Natural killer cell (primary cell): ENCODE results near the gene UMOD. TPM values are rescaled to one million over a fixed set of nuclear protein-coding genes. Genes with fewer than 3 reads are reported as not detected.

ENCODE experiments used
- ATAC-seq, 3 donors: fragments of 150-1000 bp in 2 of 3; fragments of 200-7000 bp in 1 of 3; cut with Tn5 transposase; 1 replicate in 1 of 3; 2 replicates in 2 of 3; pipeline ENCODE4 v1.10.0; 2021; ENCODE audit warnings: mild to moderate bottlenecking in 2 of 3, moderate library complexity in 2 of 3
- DNase-seq, 2 donors: peaks; one replicate each; pipeline versions ENCODE4 v3.0.0 to v3.0.0-alpha.2; 2013 to 2021; ENCODE audit warnings: mixed read lengths in 1 of 2
- H3K27ac ChIP-seq: one replicate; pipeline ENCODE4 v1.5.1; 2013; ENCODE audit warnings: mild to moderate bottlenecking, low read length
- H3K27me3 ChIP-seq: one replicate; pipeline ENCODE4 v1.6.1; 2013; ENCODE audit warnings: low read length; ENCODE audit not compliant: control insufficient read depth, insufficient read depth
- H3K36me3 ChIP-seq: one replicate; pipeline ENCODE4 v1.6.1; 2013; ENCODE audit warnings: low read length; ENCODE audit not compliant: control insufficient read depth, insufficient read depth
- H3K4me1 ChIP-seq: one replicate; pipeline ENCODE4 v1.6.1; 2013; ENCODE audit warnings: low read length; ENCODE audit not compliant: control insufficient read depth, insufficient read depth
- H3K4me3 ChIP-seq: one replicate; pipeline ENCODE4 v1.5.1; 2013; ENCODE audit warnings: low read length
- H3K9me3 ChIP-seq: one replicate; pipeline ENCODE4 v1.6.1; 2013; ENCODE audit warnings: low read length; ENCODE audit not compliant: control insufficient read depth, insufficient read depth
- H3K27ac Mint-ChIP-seq, 2 donors: one replicate each; pipeline ENCODE4 v1.8.0; 2022; ENCODE audit warnings: mild to moderate bottlenecking in 2 of 2, mixed read lengths in 2 of 2, moderate library complexity in 1 of 2
- H3K27me3 Mint-ChIP-seq, 2 donors: one replicate each; pipeline ENCODE4 v1.8.0; 2022; ENCODE audit warnings: low read depth in 2 of 2, mixed read lengths in 2 of 2
- H3K36me3 Mint-ChIP-seq: one replicate; pipeline ENCODE4 v1.8.0; 2022; ENCODE audit warnings: mixed read lengths
- H3K4me1 Mint-ChIP-seq, 2 donors: one replicate each; pipeline ENCODE4 v1.8.0; 2022; ENCODE audit warnings: mixed read lengths in 2 of 2
- H3K4me3 Mint-ChIP-seq: one replicate; pipeline ENCODE4 v1.8.0; 2022; ENCODE audit warnings: mild to moderate bottlenecking, moderate library complexity, mixed read lengths
- H3K9me3 Mint-ChIP-seq, 2 donors: one replicate each; pipeline ENCODE4 v1.8.0; 2022; ENCODE audit warnings: mixed read lengths in 2 of 2
- WGBS: methylation state at CpG from one replicate; pipeline ENCODE4 v1.1.7; 2013; ENCODE audit warnings: missing lambda C conversion rate; ENCODE audit not compliant: insufficient coverage; 5-methylcytosine and 5-hydroxymethylcytosine counted together
- intact Hi-C: fragments of 100-400 bp; cut with micrococcal nuclease; formaldehyde crosslinking; loops from one replicate; pipeline ENCODE4 v1.14.2; 2022
- total RNA-seq, 4 donors: library from RNA; stranded (reverse); fragments of 120-200 nt in 1 of 4; gene quantifications; one replicate each; pipeline versions ENCODE4 v1.2.3 to v1.2.4, GENCODE V29; 2013 to 2022
- TF ChIP-seq, protein P1 (sequence below): fragments of 200-600 bp; IDR thresholded peaks from one replicate; pipeline ENCODE4 v1.8.0; 2022; ENCODE audit warnings: antibody characterized with exemption

UMOD gene
- total RNA-seq, 3 donors from 2014 or later (not counting 1 experiment from before 2014, with no cell fraction given), result not detected

DNA sequence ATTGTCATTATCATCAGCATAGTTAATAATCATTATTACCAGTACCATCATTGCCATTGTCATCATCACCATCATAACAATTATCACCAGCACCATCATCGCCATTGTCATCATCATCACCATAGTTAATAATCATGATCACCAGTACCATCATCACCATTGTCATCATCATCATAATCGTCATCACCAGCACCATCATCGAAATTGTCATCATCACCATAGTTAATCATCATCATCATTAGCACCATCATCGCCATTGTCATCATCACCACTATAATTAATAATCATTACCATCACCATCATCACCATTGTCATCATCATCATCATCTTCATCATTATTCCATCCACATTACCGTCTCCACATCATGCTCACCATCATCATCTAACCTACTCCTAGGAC is 38.5 kb upstream of the UMOD start:
- TF ChIP-seq, protein P1, sequence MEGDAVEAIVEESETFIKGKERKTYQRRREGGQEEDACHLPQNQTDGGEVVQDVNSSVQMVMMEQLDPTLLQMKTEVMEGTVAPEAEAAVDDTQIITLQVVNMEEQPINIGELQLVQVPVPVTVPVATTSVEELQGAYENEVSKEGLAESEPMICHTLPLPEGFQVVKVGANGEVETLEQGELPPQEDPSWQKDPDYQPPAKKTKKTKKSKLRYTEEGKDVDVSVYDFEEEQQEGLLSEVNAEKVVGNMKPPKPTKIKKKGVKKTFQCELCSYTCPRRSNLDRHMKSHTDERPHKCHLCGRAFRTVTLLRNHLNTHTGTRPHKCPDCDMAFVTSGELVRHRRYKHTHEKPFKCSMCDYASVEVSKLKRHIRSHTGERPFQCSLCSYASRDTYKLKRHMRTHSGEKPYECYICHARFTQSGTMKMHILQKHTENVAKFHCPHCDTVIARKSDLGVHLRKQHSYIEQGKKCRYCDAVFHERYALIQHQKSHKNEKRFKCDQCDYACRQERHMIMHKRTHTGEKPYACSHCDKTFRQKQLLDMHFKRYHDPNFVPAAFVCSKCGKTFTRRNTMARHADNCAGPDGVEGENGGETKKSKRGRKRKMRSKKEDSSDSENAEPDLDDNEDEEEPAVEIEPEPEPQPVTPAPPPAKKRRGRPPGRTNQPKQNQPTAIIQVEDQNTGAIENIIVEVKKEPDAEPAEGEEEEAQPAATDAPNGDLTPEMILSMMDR, result no peak
- Mint-ChIP-seq H3K4me1 (no peaks in the 10 kb centered on the region), H3K27me3 (peaks cover 0 to 16% of the 10 kb centered on the region in 2 donors), H3K9me3 (no peaks in the 10 kb centered on the region), H3K27ac (no peak overlapping the region), H3K36me3 (no peaks in the 10 kb centered on the region), H3K4me3 (no peak overlapping the region)
- H3K4me3 ChIP-seq, result no peak overlapping the region
- H3K27ac ChIP-seq, result no peak overlapping the region
- H3K27me3 ChIP-seq, result no peaks in the 10 kb centered on the region
- ATAC-seq (no peak), DNase-seq (no peak)
- H3K4me1 ChIP-seq, result no peaks in the 10 kb centered on the region
- intact Hi-C loops, result no loop called here
- H3K36me3 ChIP-seq, result no peaks in the 10 kb centered on the region
- WGBS, result 92% methylated on average over 5 of the region's 5 CpGs
- H3K9me3 ChIP-seq, result no peaks in the 10 kb centered on the region

DNA sequence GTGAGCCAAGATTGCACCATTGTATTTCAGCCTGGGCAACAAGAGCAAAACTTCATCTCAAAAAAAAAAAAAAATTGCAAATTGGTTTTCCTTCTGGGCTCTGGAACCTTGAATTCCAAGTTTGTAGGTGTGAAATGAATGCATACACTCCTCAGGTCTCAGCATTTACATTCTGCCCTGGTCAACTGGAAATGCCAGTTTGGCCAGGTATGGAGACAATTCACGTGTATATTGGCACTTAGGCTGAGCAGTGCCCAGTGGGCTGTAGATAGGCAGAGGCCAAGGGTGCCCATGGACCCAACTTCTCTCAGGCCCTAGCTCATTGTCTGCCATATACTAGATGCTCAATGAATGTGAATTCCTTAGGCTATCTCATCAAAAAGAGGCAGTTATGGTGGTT is 36.3 kb upstream of the UMOD start:
- H3K4me1 ChIP-seq, result no peaks in the 10 kb centered on the region
- H3K36me3 ChIP-seq, result no peaks in the 10 kb centered on the region

GRCh38 chr16:20387978-20388377 is 35.5 kb upstream of the UMOD start:
- no peaks in the 10 kb centered on the region for H3K27me3 ChIP-seq
- TF ChIP-seq, protein P1, result no peak
- Mint-ChIP-seq H3K36me3 (no peaks in the 10 kb centered on the region), H3K4me3 (no peak overlapping the region), H3K9me3 (no peaks in the 10 kb centered on the region), H3K27ac (no peak overlapping the region), H3K4me1 (no peaks in the 10 kb centered on the region), H3K27me3 (peaks cover 0 to 16% of the 10 kb centered on the region in 2 donors)
- no peaks in the 10 kb centered on the region for H3K4me1 ChIP-seq
- 92% methylated on average over 3 of the region's 3 CpGs for WGBS
- DNase-seq (no peak), ATAC-seq (no peak)
- H3K36me3 ChIP-seq, result no peaks in the 10 kb centered on the region
- no peaks in the 10 kb centered on the region for H3K9me3 ChIP-seq
- H3K4me3 ChIP-seq, result no peak overlapping the region
- H3K27ac ChIP-seq, result no peak overlapping the region
- intact Hi-C loops, result no loop called here

More for the DNA sequence above, 36.3 kb upstream of the UMOD start:
- Mint-ChIP-seq H3K27me3 (peaks cover 0 to 16% of the 10 kb centered on the region in 2 donors), H3K4me3 (no peak overlapping the region), H3K27ac (no peak overlapping the region), H3K36me3 (no peaks in the 10 kb centered on the region), H3K9me3 (no peaks in the 10 kb centered on the region), H3K4me1 (no peaks in the 10 kb centered on the region)
- intact Hi-C loops, result no loop called here
- no peaks in the 10 kb centered on the region for H3K27me3 ChIP-seq
- no peak overlapping the region for H3K4me3 ChIP-seq
- H3K27ac ChIP-seq, result no peak overlapping the region
- 50% methylated on average over 1 of the region's 1 CpG for WGBS
- TF ChIP-seq, protein P1, result no peak
- DNase-seq, result no peak
- no peak for ATAC-seq
- no peaks in the 10 kb centered on the region for H3K9me3 ChIP-seq
